OCI-M2 (cell line): ENCODE results near the gene NEK11.
"Not testable (repeated sequence)": the region's sequence is repeated elsewhere in the genome, so short reads cannot be mapped to it uniquely, and the experiment has no call there.

Source experiments
- DNase-seq: peaks from one replicate; lab custom pipeline; 2025; ENCODE audit not compliant: unreplicated experiment; lab: John Stamatoyannopoulos, UW

Gene NEK11

GRCh38 chr3:131042271-131042985 is 15.8 kb downstream of the NEK11 start:
- DNase-seq: not testable (repeated sequence)

- no peak for DNase-seq
These were observed 20.9 kb downstream of the NEK11 start for GRCh38 chr3:131047582-131047981.

GRCh38 chr3:131048030-131048429 is 21.4 kb downstream of the NEK11 start:
- DNase-seq: no peak

GRCh38 chr3:131050001-131050400 is 23.3 kb downstream of the NEK11 start:
- no peak for DNase-seq

GRCh38 chr3:131053043-131053859 is 26.6 kb downstream of the NEK11 start:
- no peak for DNase-seq

GRCh38 chr3:131067983-131068382 is 41.3 kb downstream of the NEK11 start:
- DNase-seq: no peak

- DNase-seq: peak; percentile 12
These were observed 45.5 kb downstream of the NEK11 start for GRCh38 chr3:131072099-131072559.

GRCh38 chr3:131072845-131073244 is 46.2 kb downstream of the NEK11 start:
- DNase-seq: no peak

- DNase-seq: no peak
These were observed 49.1 kb downstream of the NEK11 start for GRCh38 chr3:131075632-131076328.

- no peak for DNase-seq
These were observed 51.2 kb downstream of the NEK11 start for GRCh38 chr3:131077904-131078303.

- no peak for DNase-seq
These were observed 52.4 kb downstream of the NEK11 start for GRCh38 chr3:131079086-131079485.

- no peak for DNase-seq
These were observed 54.5 kb downstream of the NEK11 start for GRCh38 chr3:131081224-131081623.

- DNase-seq: no peak
These were observed 55.6 kb downstream of the NEK11 start for GRCh38 chr3:131082246-131082645.

GRCh38 chr3:131082871-131083863 is 56.5 kb downstream of the NEK11 start:
- DNase-seq: no peak

- no peak for DNase-seq
These were observed 65.1 kb downstream of the NEK11 start for GRCh38 chr3:131091768-131092167.

- DNase-seq: no peak
These were observed 81.2 kb downstream of the NEK11 start for GRCh38 chr3:131107637-131108433.

GRCh38 chr3:131109156-131109555 is 82.5 kb downstream of the NEK11 start:
- DNase-seq: no peak

GRCh38 chr3:131110087-131110486 is 83.4 kb downstream of the NEK11 start:
- DNase-seq: no peak

GRCh38 chr3:131114256-131114655 is 87.6 kb downstream of the NEK11 start:
- DNase-seq: no peak

GRCh38 chr3:131125684-131126083 is 99.0 kb downstream of the NEK11 start:
- DNase-seq: no peak
